Ishikawa (cell line): ENCODE measurements around the gene TPK1.

ENCODE experiments used
- CEBPB ChIP-seq: IDR thresholded peaks from 2 replicates; pipeline ENCODE4 v1.6.1; 2012
- CREB1 ChIP-seq: IDR thresholded peaks from 2 replicates; pipeline ENCODE4 v1.6.1; 2012; ENCODE audit warnings: low read depth
- EGR1 ChIP-seq: IDR thresholded peaks from 2 replicates; pipeline ENCODE4 v1.6.1; 2012
- EP300 ChIP-seq: IDR thresholded peaks from 2 replicates; pipeline ENCODE4 v1.6.1; 2012; ENCODE audit warnings: borderline replicate concordance
- FOXM1 ChIP-seq: IDR thresholded peaks from 2 replicates; pipeline ENCODE4 v1.6.1; 2012; ENCODE audit warnings: low read depth, borderline replicate concordance
- NFIC ChIP-seq: IDR thresholded peaks from 2 replicates; pipeline ENCODE4 v1.6.1; 2012
- RAD21 ChIP-seq: IDR thresholded peaks from 2 replicates; pipeline ENCODE4 v1.6.1; 2012; ENCODE audit warnings: low read depth
- TAF1 ChIP-seq: IDR thresholded peaks from 2 replicates; pipeline ENCODE4 v1.6.1; 2012; ENCODE audit warnings: low read depth, mild to moderate bottlenecking
- TCF12 ChIP-seq: IDR thresholded peaks from 2 replicates; pipeline ENCODE4 v1.6.1; 2012; ENCODE audit warnings: low read depth
- TEAD4 ChIP-seq: IDR thresholded peaks from 2 replicates; pipeline ENCODE4 v1.6.1; 2012
- YY1 ChIP-seq: IDR thresholded peaks from 2 replicates; pipeline ENCODE4 v1.6.1; 2012; ENCODE audit warnings: low read depth
- ZBTB7A ChIP-seq: IDR thresholded peaks from 2 replicates; pipeline ENCODE4 v1.6.1; 2012; ENCODE audit warnings: low read depth
- TF ChIP-seq, protein P1 (sequence below): IDR thresholded peaks from 2 replicates; pipeline ENCODE4 v1.6.1; 2012; ENCODE audit warnings: low read depth, mild to moderate bottlenecking
- TF ChIP-seq, protein P2 (sequence below): IDR thresholded peaks from 2 replicates; pipeline ENCODE4 v1.6.1; 2012
- TF ChIP-seq, protein P3 (sequence below): IDR thresholded peaks from 2 replicates; pipeline ENCODE4 v1.6.1; 2012

The TPK1 gene

GRCh38 chr7:144710791-144711190 is 125.1 kb downstream of the TPK1 start:
- no peak for TF ChIP-seq TEAD4
- TF ChIP-seq EP300, result no peak
- TF ChIP-seq NFIC, result no peak
- no peak for TF ChIP-seq CREB1
- TF ChIP-seq, protein P1, sequence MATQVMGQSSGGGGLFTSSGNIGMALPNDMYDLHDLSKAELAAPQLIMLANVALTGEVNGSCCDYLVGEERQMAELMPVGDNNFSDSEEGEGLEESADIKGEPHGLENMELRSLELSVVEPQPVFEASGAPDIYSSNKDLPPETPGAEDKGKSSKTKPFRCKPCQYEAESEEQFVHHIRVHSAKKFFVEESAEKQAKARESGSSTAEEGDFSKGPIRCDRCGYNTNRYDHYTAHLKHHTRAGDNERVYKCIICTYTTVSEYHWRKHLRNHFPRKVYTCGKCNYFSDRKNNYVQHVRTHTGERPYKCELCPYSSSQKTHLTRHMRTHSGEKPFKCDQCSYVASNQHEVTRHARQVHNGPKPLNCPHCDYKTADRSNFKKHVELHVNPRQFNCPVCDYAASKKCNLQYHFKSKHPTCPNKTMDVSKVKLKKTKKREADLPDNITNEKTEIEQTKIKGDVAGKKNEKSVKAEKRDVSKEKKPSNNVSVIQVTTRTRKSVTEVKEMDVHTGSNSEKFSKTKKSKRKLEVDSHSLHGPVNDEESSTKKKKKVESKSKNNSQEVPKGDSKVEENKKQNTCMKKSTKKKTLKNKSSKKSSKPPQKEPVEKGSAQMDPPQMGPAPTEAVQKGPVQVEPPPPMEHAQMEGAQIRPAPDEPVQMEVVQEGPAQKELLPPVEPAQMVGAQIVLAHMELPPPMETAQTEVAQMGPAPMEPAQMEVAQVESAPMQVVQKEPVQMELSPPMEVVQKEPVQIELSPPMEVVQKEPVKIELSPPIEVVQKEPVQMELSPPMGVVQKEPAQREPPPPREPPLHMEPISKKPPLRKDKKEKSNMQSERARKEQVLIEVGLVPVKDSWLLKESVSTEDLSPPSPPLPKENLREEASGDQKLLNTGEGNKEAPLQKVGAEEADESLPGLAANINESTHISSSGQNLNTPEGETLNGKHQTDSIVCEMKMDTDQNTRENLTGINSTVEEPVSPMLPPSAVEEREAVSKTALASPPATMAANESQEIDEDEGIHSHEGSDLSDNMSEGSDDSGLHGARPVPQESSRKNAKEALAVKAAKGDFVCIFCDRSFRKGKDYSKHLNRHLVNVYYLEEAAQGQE, result no peak
- TF ChIP-seq, protein P2, sequence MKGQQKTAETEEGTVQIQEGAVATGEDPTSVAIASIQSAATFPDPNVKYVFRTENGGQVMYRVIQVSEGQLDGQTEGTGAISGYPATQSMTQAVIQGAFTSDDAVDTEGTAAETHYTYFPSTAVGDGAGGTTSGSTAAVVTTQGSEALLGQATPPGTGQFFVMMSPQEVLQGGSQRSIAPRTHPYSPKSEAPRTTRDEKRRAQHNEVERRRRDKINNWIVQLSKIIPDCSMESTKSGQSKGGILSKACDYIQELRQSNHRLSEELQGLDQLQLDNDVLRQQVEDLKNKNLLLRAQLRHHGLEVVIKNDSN, result no peak
- TF ChIP-seq ZBTB7A, result no peak
- no peak for TF ChIP-seq TAF1
- no peak for TF ChIP-seq RAD21
- TF ChIP-seq CEBPB, result no peak
- no peak for TF ChIP-seq FOXM1
- TF ChIP-seq EGR1, result no peak
- no peak for TF ChIP-seq YY1
- TF ChIP-seq, protein P3, sequence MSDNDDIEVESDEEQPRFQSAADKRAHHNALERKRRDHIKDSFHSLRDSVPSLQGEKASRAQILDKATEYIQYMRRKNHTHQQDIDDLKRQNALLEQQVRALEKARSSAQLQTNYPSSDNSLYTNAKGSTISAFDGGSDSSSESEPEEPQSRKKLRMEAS, result no peak
- no peak for TF ChIP-seq TCF12

- TF ChIP-seq, protein P1, result no peak
- TF ChIP-seq EP300, result no peak
- no peak for TF ChIP-seq CEBPB
- no peak for TF ChIP-seq FOXM1
These were observed 126.8 kb downstream of the TPK1 start for GRCh38 chr7:144709066-144709465.

- TF ChIP-seq, protein P2, result no peak
- TF ChIP-seq CREB1 (no peak), TCF12 (no peak), EGR1 (no peak), EP300 (no peak), ZBTB7A (no peak), CEBPB (no peak), NFIC (no peak)
These were observed 144.6 kb downstream of the TPK1 start for GRCh38 chr7:144691240-144691639.

- TF ChIP-seq, protein P1, result no peak
- TF ChIP-seq CEBPB (no peak), TCF12 (no peak), ZBTB7A (no peak), TAF1 (no peak), EGR1 (no peak), FOXM1 (no peak), NFIC (no peak), CREB1 (no peak), YY1 (no peak), TEAD4 (no peak), RAD21 (no peak), EP300 (no peak)
- TF ChIP-seq, protein P3, result no peak
- TF ChIP-seq, protein P2, result no peak
These were observed 153.1 kb downstream of the TPK1 start for GRCh38 chr7:144682581-144683280.

DNA sequence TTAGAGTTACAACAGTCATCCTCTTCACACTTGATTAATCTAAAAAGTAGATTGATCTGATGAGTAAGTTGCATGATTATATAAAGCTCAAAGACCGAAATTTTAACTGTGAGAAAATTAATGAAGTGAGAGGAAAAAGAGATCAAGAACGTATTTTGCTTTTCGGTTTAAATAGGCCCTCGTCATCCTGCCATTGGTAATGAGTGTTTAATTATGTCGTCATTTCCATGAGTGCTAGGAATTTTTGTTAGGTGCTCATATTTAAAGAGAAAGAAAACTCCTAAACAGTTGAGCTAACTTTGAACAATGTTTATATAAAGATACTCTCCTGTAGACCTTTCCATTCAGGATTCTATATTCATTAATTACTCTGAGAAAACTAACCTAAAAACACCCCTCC is 159.4 kb downstream of the TPK1 start:
- TF ChIP-seq RAD21, result no peak
